T-helper 1 cell treated with Interleukin-12 subunit alpha and Interleukin-12 subunit beta and Interleukin-4 antibody, amounts not matched to agents 30 ng/mL and 1 ng/mL, for 36 hours (primary cell): ENCODE results near the gene TNRC18. TPM values are rescaled to one million over a fixed set of nuclear protein-coding genes. Genes with fewer than 3 reads are reported as not detected.

Source experiments
- intact Hi-C: fragments of 100-400 bp; cut with micrococcal nuclease; formaldehyde crosslinking; loops from one replicate; pipeline ENCODE4 v1.15.1; 2024
- total RNA-seq: library from RNA; stranded (reverse); gene quantifications from 2 replicates; pipeline ENCODE4 v1.2.3, GENCODE V29; 2022

The TNRC18 gene
- total RNA-seq, 1 donor from 2014 or later = 44.3 TPM

DNA sequence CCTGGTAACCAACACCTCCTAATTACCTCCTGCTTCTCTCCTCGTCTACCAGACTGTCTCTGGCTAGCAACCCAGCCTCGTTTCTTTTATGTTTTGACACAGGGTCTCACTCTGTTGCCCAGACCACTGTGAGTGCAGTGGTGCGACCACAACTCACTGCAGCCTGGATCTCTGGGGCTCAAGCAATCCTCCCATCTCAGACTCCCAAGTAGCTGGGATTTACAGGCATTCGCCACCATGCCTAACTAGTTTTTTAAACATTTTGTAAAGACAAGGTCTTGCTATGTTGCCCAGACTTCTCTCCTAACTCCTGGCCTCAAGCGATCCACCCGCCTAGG is 10.2 kb downstream of the TNRC18 start:
- intact Hi-C loops = no loop called here

DNA sequence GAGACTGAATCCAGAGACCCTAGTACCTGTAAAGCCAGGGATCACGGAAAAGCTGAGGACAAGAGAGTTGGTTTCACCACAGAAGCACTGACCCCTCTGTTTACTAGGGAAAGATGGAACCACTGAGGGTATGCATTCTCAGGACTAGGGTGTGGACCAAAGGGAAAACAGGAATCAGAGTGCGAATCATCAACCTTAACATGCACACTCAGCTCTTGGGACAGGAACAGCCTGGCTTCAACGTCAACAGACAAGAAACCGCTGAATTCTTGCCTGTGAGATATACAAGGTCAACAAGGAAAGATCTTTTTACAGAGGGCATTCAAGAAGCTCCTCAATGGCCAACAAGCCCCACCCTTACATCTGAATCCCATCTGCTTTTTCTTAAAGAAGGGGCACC is 14.9 kb downstream of the TNRC18 start:
- intact Hi-C loops = no loop called here

DNA sequence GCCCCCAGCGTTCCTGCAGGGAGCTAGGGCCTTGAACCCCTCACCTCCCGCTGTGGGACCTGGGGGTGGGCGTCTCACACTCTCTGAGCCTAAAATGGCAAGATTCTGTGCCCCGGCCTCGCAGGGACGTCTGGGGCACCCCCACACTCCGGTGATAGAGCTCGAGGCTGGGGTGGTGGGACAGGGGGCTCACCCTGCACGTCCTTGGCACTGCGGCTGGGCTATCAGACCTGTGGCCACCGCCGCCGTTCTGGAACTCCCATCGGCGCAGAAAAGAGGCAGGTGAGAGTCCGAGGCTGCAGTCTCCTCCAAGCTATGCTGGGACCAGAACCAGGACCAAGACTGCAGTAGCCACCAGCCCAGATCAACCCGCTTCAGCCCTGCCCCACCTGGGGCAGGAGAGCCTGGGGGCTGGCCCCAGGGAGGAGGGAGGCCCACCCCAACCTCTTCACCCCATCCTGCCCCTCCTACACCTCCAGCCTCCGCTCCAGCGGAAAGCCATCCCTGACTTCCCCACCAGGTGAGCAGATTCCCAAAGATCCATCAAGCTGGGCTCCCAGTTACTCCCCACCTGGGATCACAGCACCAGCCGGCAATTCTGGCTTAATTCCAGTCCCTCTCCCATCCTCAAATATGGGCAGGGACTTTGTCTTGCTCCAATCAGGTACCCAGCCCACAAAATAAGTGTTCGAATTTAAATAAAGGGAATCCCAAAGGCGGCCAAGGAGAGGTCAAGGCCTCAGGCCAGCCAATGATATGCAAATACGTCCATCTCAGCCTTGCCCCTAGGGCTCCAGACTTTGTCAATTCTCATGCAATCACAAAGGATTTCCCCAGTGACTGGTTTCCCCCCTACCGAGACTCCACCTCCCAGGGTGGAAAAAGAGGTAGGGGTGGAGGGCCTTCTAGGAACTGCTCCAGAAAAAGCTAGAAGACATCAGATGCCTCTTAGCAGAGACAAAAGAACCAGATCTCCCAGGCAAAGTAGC is 16.4 kb downstream of the TNRC18 start:
- intact Hi-C loops = no loop called here

GRCh38 chr7:5404421-5404826 is 19.2 kb downstream of the TNRC18 start:
- intact Hi-C loops = no loop called here

DNA sequence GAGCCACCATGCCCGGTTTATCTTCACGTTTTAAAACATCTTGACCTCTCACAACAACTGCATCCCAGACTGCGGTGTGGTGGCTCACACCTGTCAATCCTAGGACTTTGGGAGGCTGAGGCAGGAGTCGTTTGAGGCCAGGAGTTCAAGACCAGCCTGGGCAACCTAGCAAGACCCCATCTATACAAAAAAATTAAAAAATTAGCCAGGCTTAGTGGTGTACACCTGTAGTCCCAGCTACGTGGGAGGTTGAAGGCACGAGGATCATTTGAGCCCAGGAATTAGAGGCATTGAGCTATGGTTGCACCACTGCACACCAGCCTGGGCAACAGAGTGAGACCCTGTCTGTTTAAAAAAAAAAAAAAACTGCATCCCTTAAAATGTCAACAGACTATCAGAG is 20.2 kb downstream of the TNRC18 start:
- intact Hi-C loops = no loop called here

DNA sequence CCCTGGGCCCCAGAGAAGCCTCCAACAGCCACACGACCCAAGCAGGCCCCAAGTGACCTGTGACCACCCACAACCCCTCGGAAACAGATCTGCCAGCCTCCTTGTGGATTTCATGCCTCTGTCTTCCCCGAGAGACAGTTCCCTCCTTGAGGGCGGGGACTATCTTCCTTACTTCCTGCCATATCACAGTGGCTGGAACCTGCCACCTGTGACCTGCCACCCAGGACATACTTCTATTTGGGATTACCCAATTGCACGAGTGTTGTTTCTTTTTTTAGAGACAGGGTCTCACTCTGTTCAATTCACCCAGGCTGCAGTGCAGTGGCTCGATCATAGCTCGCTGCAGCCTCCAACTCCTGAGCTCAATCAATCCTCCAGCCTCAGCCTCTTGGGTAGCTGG is 25.9 kb downstream of the TNRC18 start:
- intact Hi-C loops = loop anchor here (1.0 to 2.0 kb wide), 8 partner anchors 27 to 427 kb away; partner anchors contain the start of gene WIPI2

DNA sequence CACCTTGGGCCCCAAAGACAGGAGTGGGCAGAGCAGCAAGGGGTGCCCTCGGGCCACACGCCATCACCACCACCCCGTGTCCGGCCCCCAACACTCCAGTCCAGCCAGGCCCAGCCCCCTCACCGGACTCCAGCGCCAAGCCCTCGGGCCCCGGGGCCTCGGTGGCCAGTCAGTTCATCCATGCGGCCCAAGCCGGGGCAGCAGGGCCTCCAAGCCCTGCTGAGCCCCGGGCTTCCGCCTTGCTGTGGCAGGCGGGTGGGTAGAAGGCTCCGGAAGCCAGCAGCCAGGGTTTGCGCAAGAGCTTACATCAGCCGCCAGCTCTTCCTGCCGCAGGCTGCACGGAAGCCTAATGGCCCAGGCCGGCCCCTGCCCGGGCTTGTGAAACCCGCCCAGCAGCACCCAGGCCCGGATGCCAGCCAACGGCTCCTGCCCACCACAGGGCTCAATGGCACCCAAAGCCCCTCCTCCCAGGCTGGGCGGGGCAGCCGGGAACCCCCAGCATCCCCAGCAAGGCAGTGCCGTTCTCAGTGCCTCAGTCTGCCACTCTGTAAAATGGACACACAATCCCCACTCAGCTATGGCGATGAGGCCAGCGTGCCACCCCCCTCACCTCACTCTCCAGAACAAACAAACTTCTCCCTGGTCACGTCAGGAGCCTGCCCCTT is 26.5 kb downstream of the TNRC18 start:
- intact Hi-C loops = loop anchor here (1.0 to 2.0 kb wide), 9 partner anchors 27 to 428 kb away; partner anchors contain the start of gene WIPI2

DNA sequence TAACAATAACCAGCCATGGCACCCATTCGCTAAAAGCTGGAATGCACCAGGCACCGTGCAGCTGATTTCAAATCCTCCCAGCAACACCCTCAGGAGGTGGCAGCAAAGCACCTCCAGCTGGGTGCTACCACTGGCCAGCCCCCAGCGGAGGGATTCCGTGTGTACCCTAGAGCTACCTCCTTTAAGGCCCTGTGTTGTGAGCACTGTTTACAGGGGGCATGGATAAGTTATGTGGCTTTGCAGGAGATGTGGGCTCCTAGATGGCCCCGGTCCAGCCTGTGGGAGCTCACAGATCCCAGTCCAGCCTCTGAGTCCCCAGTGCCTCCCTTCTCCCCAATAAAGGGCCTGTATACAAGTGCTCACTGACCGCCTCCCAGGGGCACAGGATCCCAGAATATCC is 27.1 kb downstream of the TNRC18 start:
- intact Hi-C loops = loop anchor here (1.0 to 2.0 kb wide), 5 partner anchors 54 to 428 kb away; no protein-coding TSS in a partner anchor

- intact Hi-C loops = no loop called here
Observed at GRCh38 chr7:5395246-5395645, 28.4 kb downstream of the TNRC18 start.

GRCh38 chr7:5394264-5395105 is 29.1 kb downstream of the TNRC18 start:
- intact Hi-C loops = no loop called here

GRCh38 chr7:5393748-5394147 is 29.9 kb downstream of the TNRC18 start:
- intact Hi-C loops = no loop called here

DNA sequence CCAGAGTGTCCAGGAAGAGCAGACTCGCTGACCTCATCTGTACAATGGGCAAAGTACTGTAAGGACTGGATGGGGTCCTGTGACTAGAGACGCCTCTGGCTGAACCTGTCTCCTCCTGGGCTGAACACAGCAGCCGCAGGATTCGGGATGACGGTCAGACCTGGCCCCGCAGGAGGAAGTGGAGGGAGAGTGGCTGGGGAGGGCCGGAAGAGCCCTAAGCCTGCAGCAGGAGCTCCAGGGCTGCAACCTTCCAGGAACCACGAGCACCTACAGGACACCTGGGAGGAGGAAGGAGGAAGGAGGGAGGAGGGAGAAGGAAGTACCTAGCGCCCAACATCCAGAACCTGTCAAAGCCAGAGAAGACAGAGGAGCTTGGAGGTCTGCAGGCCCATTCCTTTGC is 30.3 kb downstream of the TNRC18 start:
- intact Hi-C loops = no loop called here

- intact Hi-C loops = no loop called here
Observed at GRCh38 chr7:5390918-5391317, 32.7 kb downstream of the TNRC18 start.

DNA sequence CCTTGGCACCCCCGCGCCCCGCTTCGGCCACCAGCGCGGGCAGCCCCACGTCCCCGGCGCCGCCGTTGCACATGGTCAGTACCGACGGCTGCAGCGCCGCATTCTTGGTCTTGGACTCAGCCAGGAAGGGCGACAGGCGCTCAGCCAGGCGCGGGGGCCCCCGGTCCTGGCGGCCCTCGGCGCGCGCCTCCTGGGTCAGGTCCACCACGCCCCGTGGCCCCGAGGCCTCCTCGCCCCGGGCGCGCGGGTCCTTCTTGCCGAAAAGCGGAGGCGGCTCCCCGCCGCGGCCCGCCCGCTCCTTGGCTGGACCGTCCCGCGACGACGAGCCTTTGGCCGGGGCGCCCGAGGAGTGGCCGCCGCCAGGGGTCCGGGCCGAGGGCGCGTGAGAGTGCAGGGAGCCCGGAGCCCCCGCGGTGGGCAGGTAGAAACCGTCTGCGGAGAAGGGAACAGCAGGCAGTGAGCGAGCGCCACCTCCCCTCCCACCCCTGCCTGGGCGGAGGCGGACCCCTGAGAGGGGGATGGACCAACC is 34.7 kb downstream of the TNRC18 start:
- intact Hi-C loops = no loop called here

- intact Hi-C loops = no loop called here
Observed at GRCh38 chr7:5388273-5388901, 35.2 kb downstream of the TNRC18 start.

GRCh38 chr7:5387711-5388245 is 35.9 kb downstream of the TNRC18 start:
- intact Hi-C loops = no loop called here

DNA sequence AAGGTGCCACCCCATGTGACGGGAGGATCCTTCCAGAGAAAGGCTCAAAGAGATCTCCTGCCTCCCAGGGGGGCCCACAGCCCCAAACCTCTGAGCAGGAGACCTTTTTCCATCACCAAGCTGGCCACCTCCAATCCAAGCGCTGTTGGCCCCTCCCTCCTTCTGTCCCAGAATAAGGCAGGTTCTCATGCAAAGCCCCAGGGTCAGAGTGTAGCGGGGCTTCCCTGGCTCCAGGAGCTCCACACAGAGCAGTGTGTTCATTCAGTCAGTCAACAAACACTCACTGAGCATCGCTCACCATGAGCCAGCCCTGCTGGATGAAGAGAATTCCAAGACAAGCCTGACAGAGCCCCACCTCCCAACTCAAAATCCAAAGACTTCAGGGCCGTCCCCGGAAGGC is 39.0 kb downstream of the TNRC18 start:
- intact Hi-C loops = no loop called here

DNA sequence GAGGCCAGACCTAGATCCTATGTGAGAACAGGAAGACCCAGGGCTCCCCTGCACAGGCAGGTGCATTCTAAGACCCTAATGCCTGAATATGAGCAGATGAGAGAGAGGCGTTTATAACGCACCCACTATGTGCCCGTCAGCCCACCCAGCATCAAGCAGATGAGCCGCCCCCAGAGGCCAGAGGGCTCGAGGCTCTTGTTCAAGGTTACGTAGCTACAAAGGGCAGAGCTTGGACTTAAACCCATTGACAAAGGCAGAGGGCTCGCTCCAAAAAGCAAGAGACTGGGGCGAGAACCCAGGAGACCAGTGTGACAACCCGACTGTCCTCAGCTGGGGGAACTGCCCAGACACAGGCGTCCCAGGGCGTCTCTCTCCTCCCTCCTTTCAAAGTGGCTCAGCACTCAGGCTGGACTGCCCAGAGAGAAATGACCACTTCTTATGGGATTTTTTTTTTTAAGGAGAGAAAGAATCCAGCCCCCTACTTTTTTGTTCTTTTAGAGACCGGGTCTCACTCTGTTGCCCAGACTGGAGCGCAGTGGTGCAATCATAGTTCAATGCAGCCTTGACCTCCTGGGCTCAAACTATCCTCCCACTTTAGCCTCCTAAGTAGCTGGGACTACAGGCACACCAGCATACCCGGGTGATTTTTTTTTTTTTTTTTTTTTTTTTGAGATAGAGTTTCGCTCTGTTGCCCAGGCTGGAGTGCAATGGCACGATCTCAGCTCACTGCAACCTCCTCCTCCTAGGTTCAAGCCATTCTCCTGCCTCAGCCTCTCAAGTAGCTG is 40.1 kb downstream of the TNRC18 start:
- intact Hi-C loops = no loop called here

DNA sequence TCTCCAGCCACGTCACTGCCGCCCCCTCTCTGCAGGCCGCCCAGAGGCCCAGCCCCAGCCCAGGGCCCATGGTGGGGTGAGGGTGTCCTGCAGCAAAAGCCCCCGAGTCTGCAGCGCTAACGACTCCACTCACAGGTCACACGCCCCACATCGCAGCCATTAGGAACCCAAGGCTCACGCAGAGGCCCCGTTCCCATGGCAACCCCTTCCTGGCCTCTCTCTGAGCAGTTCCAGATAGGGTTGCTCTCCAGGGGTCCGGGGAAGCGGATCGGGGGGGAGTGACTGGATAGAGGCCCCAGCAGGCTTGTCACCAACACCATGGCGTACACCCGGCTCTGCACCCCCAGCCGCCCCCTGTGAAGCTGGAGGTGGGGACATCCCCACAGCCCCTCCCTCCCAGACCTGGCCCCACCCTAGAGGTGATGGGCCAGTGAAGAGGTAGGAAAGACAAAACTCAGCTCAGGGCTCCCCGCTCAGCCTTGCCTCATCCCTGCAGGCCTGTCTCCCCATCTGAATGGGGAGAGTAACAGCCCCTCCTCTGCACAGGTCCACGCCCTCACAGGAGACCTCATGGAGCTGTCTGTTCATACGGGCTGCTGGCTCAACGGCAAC is 41.2 kb downstream of the TNRC18 start:
- intact Hi-C loops = no loop called here
